ENCODE results near the gene MTMR3. TPM values are rescaled to one million over a fixed set of nuclear protein-coding genes. Genes with fewer than 3 reads are reported as not detected.

The MTMR3 gene
- total RNA-seq, 1 experiment from 2014 or later: 26.8 TPM

DNA sequence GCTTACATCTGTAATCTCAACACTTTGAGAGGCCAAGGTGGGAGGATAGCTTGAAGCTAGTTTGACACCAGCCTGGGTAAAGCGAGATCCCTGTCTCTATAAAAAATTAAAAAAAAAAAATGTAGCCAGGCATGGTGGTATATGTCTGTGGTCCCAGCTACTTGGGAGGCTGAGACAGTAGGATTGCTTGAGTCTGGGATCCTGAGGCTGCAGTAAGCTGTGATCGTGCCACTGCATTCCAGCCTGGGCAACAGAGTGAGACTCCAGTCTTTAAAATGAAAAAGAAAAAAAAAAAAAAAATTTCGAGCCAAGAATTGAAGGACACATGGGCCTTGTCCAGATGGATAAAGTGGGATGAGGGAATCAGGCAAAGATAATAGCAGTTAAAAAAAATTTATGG, 62.5 kb downstream of the MTMR3 start:
- H3K36me3 ChIP-seq (ENCODE audit: control insufficient read depth, insufficient read depth, low read length): no peaks in the 10 kb centered on the region
- POLR2A ChIA-PET: no interaction called here
- H3K27me3 ChIP-seq (ENCODE audit: control insufficient read depth, insufficient read depth, low read length): no peaks in the 10 kb centered on the region
- no peak for ATAC-seq
- peaks cover 10% of the 10 kb centered on the region for H3K4me1 ChIP-seq (ENCODE audit: control insufficient read depth, insufficient read depth, low read length)
- peaks cover 4% of the 10 kb centered on the region; the same call in 1 of the 2 replicates for H3K9me3 ChIP-seq (ENCODE audit: control insufficient read depth, insufficient read depth, low read depth, low read length)
- TF ChIP-seq POLR2AphosphoS5 (IDR thresholded peaks at IDR 0.05; ENCODE audit: low read depth, low read length) (no peak), CTCF (IDR thresholded peaks at IDR 0.05) (no peak), SIN3A (IDR thresholded peaks at IDR 0.05; ENCODE audit: borderline replicate concordance, insufficient read depth, low read depth, low read length) (no peak), TCF7L2 (IDR thresholded peaks at IDR 0.05; ENCODE audit: low read depth, low read length) (no peak)
- TF ChIP-seq, protein P1, sequence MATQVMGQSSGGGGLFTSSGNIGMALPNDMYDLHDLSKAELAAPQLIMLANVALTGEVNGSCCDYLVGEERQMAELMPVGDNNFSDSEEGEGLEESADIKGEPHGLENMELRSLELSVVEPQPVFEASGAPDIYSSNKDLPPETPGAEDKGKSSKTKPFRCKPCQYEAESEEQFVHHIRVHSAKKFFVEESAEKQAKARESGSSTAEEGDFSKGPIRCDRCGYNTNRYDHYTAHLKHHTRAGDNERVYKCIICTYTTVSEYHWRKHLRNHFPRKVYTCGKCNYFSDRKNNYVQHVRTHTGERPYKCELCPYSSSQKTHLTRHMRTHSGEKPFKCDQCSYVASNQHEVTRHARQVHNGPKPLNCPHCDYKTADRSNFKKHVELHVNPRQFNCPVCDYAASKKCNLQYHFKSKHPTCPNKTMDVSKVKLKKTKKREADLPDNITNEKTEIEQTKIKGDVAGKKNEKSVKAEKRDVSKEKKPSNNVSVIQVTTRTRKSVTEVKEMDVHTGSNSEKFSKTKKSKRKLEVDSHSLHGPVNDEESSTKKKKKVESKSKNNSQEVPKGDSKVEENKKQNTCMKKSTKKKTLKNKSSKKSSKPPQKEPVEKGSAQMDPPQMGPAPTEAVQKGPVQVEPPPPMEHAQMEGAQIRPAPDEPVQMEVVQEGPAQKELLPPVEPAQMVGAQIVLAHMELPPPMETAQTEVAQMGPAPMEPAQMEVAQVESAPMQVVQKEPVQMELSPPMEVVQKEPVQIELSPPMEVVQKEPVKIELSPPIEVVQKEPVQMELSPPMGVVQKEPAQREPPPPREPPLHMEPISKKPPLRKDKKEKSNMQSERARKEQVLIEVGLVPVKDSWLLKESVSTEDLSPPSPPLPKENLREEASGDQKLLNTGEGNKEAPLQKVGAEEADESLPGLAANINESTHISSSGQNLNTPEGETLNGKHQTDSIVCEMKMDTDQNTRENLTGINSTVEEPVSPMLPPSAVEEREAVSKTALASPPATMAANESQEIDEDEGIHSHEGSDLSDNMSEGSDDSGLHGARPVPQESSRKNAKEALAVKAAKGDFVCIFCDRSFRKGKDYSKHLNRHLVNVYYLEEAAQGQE (IDR thresholded peaks at IDR 0.05; ENCODE audit: insufficient read depth in 1 of 2, low read depth in 2 of 2, low read length in 1 of 2): no peak
- no TSS peak for BruUV-seq (replicated peaks)
- no peak overlapping the region for H3K27ac ChIP-seq (ENCODE audit: low read length)
- H3K4me3 ChIP-seq (ENCODE audit: low read depth in 2 of 2, low read length in 2 of 2): no peak overlapping the region
- intact Hi-C loops (cut with micrococcal nuclease; ENCODE audit: unreplicated experiment): no loop called here
- in situ Hi-C loops (cut with HindIII; ENCODE audit: low pct_unique_long_range_greater_than_20kb, low sequenced_read_pairs): no loop called here
- CTCF ChIA-PET: no interaction called here
- no peak for DNase-seq (ENCODE audit: low read depth, low spot score)

DNA sequence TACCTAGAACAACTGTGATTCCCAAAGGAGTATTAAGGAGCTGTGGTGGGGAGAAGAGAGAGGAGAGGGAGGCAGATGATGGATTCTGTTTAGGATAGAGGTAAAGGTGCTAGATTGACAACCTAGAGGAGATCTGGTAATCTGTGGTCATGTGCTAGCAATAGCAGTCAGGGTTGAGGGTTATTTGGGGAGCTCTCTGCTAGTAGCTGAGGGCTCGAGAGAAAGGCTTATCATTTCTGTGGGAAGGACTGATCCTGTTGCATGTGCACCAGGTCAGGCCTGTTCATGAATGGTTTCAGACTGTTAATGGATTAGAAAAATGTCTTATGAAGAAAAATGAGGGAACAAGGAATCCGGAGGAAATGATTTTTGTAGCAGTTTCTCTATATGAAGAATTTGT, 63.2 kb downstream of the MTMR3 start:
- in situ Hi-C loops (cut with HindIII; ENCODE audit: low pct_unique_long_range_greater_than_20kb, low sequenced_read_pairs): no loop called here

More for the DNA sequence above, 63.2 kb downstream of the MTMR3 start:
- DNase-seq (ENCODE audit: low read depth, low spot score) (no peak), ATAC-seq (no peak)
- ChIA-PET POLR2A (no interaction called here), CTCF (no interaction called here)
- no peaks in the 10 kb centered on the region for H3K36me3 ChIP-seq (ENCODE audit: control insufficient read depth, insufficient read depth, low read length)
- intact Hi-C loops (cut with micrococcal nuclease; ENCODE audit: unreplicated experiment): no loop called here
- no peaks in the 10 kb centered on the region for H3K27me3 ChIP-seq (ENCODE audit: control insufficient read depth, insufficient read depth, low read length)
- TF ChIP-seq, protein P1 (IDR thresholded peaks at IDR 0.05; ENCODE audit: insufficient read depth in 1 of 2, low read depth in 2 of 2, low read length in 1 of 2): no peak
- no peak for TF ChIP-seq POLR2AphosphoS5 (IDR thresholded peaks at IDR 0.05; ENCODE audit: low read depth, low read length)
- no peak for TF ChIP-seq SIN3A (IDR thresholded peaks at IDR 0.05; ENCODE audit: borderline replicate concordance, insufficient read depth, low read depth, low read length)
- no peak for TF ChIP-seq CTCF (IDR thresholded peaks at IDR 0.05)
- TF ChIP-seq TCF7L2 (IDR thresholded peaks at IDR 0.05; ENCODE audit: low read depth, low read length): no peak
- peaks cover 10% of the 10 kb centered on the region for H3K4me1 ChIP-seq (ENCODE audit: control insufficient read depth, insufficient read depth, low read length)
- H3K27ac ChIP-seq (ENCODE audit: low read length): no peak overlapping the region
- H3K4me3 ChIP-seq (ENCODE audit: low read depth in 2 of 2, low read length in 2 of 2): no peak overlapping the region
- no TSS peak for BruUV-seq (replicated peaks)
- peaks cover 4% of the 10 kb centered on the region; the same call in 1 of the 2 replicates for H3K9me3 ChIP-seq (ENCODE audit: control insufficient read depth, insufficient read depth, low read depth, low read length)

Measured in Panc1 (cell line).